Endothelial cell of umbilical vein (primary cell): ENCODE measurements around the gene PLCH1.

Experiments
- CTCF ChIP-seq, 2 donors: IDR thresholded peaks; 1 replicate in 1 of 2; 2 replicates in 1 of 2; pipeline ENCODE4 v1.5.1; 2011; ENCODE audit warnings: low read length in 2 of 2, mild to moderate bottlenecking in 2 of 2, moderate library complexity in 2 of 2, control low read depth in 1 of 2, inconsistent platforms in 1 of 2, low read depth in 1 of 2; ENCODE audit not compliant: insufficient read depth in 1 of 2; ENCODE audit errors: extremely low read depth in 1 of 2
- EZH2 ChIP-seq: IDR thresholded peaks from 2 replicates; pipeline ENCODE4 v1.6.1; 2012; ENCODE audit warnings: borderline replicate concordance, low read depth, mild to moderate bottlenecking, moderate library complexity, low read length, inconsistent platforms; ENCODE audit not compliant: severe bottlenecking
- GATA2 ChIP-seq: IDR thresholded peaks from 2 replicates; pipeline ENCODE4 v1.7.0; 2011; ENCODE audit warnings: low read depth, mild to moderate bottlenecking, moderate library complexity, mixed read lengths, low read length; ENCODE audit not compliant: insufficient read length, insufficient read depth
- MYC ChIP-seq: IDR thresholded peaks from one replicate; pipeline ENCODE4 v1.6.1; 2011; ENCODE audit warnings: mild to moderate bottlenecking, low read depth, low read length
- POLR2A ChIP-seq: IDR thresholded peaks from 2 replicates; pipeline ENCODE4 v1.6.1; 2012; ENCODE audit warnings: low read depth, mild to moderate bottlenecking, control low read depth, low read length
- POLR2AphosphoS5 ChIP-seq: IDR thresholded peaks from 2 replicates; pipeline ENCODE4 v1.6.1; 2012; ENCODE audit warnings: low read depth, mild to moderate bottlenecking, control low read depth, low read length, moderate library complexity; ENCODE audit not compliant: insufficient read depth
- TF ChIP-seq, protein P1 (sequence below): IDR thresholded peaks from 2 replicates; pipeline ENCODE4 v1.6.1; 2011; ENCODE audit not compliant: insufficient read depth, insufficient read length

DNA sequence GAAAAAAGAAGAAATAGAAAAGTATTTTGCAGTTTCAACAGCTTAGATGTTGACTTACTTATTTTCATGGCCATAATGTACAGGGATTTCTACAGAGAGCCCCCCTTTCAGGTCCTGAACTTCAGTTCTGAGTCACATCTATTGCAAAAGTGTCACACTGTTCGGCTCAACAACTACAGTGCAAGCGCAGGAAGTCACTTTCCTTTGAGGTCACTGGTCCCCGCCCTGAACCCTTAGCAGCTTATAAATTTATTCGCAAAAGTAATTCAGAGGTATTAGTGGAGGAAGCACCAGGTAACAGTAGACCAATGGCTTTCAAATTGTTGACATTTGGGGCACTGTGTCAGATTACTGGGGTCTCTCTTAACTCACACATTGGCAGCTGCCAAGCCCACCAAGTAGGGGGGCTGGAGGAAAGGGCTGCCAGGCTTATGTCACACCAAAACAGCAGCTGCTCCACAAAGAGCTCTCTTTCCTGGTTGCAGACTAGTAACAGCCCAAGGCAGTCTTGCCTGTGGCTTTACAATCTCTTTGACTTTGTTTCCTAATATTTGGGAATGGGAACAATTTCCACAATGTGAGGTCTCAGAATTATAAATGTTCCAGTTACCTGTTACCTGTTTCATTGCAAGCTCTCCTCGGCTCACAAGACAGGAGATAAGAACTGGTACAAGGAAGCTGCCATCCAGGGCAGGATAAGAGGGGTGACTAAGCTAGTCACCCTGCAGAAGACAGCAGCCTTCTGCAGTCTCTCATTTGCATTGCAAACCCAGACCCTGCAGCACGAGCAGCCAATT, 321.1 kb downstream of the PLCH1 start:
- TF ChIP-seq CTCF (IDR thresholded peaks at IDR 0.05; ENCODE audit: extremely low read depth in 1 of 2, insufficient read depth in 1 of 2, low read depth in 1 of 2, low read length in 2 of 2) (no peak), EZH2 (no peak), POLR2A (no peak), GATA2 (no peak), MYC (no peak), POLR2AphosphoS5 (no peak)
- TF ChIP-seq, protein P1, sequence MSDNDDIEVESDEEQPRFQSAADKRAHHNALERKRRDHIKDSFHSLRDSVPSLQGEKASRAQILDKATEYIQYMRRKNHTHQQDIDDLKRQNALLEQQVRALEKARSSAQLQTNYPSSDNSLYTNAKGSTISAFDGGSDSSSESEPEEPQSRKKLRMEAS = no peak
